Smooth muscle cell (in vitro differentiated cells): Measurements from ENCODE around the gene NRCAM. TPM values are rescaled to one million over a fixed set of nuclear protein-coding genes. Genes with fewer than 3 reads are reported as not detected.
"Not testable (repeated sequence)": the region's sequence is repeated elsewhere in the genome, so short reads cannot be mapped to it uniquely, and the experiment has no call there.

ENCODE experiments used
- DNase-seq: peaks from one replicate; lab custom pipeline; 2025; ENCODE audit not compliant: unreplicated experiment; lab: John Stamatoyannopoulos, UW
- H2AFZ ChIP-seq: fragments of 200-600 bp; sonication (generic); 2 replicates; pipeline ENCODE4 v1.6.0; 2016; ENCODE audit warnings: antibody characterized with exemption, low read depth, mild to moderate bottlenecking
- H3F3A ChIP-seq: fragments of 200-600 bp; sonication (generic); 2 replicates; pipeline ENCODE4 v1.6.0; 2017; ENCODE audit warnings: antibody characterized with exemption, low read depth
- H3K27ac ChIP-seq: fragments of 200-600 bp; sonication (generic); 2 replicates; pipeline ENCODE4 v1.5.1; 2016; ENCODE audit warnings: low read depth, mild to moderate bottlenecking
- H3K27me3 ChIP-seq: fragments of 200-600 bp; sonication (generic); 2 replicates; pipeline ENCODE4 v1.6.1; 2016; ENCODE audit warnings: low read depth, mild to moderate bottlenecking
- H3K36me3 ChIP-seq: fragments of 200-600 bp; sonication (generic); 2 replicates; pipeline ENCODE4 v1.5.1; 2016; ENCODE audit warnings: low read depth
- H3K4me1 ChIP-seq: fragments of 200-600 bp; sonication (generic); 2 replicates; pipeline ENCODE4 v1.5.1; 2016; ENCODE audit warnings: low read depth
- H3K4me2 ChIP-seq: fragments of 200-600 bp; sonication (generic); 2 replicates; pipeline ENCODE4 v1.6.0; 2016; ENCODE audit warnings: mild to moderate bottlenecking
- H3K4me3 ChIP-seq: fragments of 200-600 bp; sonication (generic); 2 replicates; pipeline ENCODE4 v1.5.1; 2016; ENCODE audit warnings: mild to moderate bottlenecking
- H3K79me2 ChIP-seq: fragments of 200-600 bp; sonication (generic); 2 replicates; pipeline ENCODE4 v1.6.0; 2016; ENCODE audit warnings: low read depth, mild to moderate bottlenecking
- H3K9ac ChIP-seq: fragments of 200-600 bp; sonication (generic); 2 replicates; pipeline ENCODE4 v1.6.0; 2016; ENCODE audit warnings: low read depth
- H3K9me3 ChIP-seq: fragments of 200-600 bp; sonication (generic); replicated peaks from 2 replicates; pipeline ENCODE4 v1.5.1; 2016; ENCODE audit warnings: low read depth
- H4K20me1 ChIP-seq: fragments of 200-600 bp; sonication (generic); 2 replicates; pipeline ENCODE4 v1.6.0; 2016; ENCODE audit warnings: low read depth
- WGBS: methylation state at CpG from one replicate; pipeline ENCODE4 v1.1.7; 2016; ENCODE audit warnings: low lambda C conversion rate; 5-methylcytosine and 5-hydroxymethylcytosine counted together
- polyA plus RNA-seq: library from polyadenylated mRNA; unstranded; fragments of >200 nt; fragmentation: Nextera tagmentation; extraction: Ambion mirVana; gene quantifications from 2 replicates; pipeline ENCODE4 v1.2.1, GENCODE V29; 2016
- total RNA-seq: library from RNA; depleted of rRNA; stranded (reverse); fragments of >200 nt; gene quantifications from 2 replicates; pipeline ENCODE4 v1.2.3, GENCODE V29; 2014
- TF ChIP-seq, protein P1 (sequence below): fragments of 200-600 bp; sonication (generic); IDR thresholded peaks from 2 replicates; pipeline ENCODE4 v1.5.1; 2017; ENCODE audit warnings: borderline replicate concordance, mild to moderate bottlenecking, antibody characterized with exemption; ENCODE audit not compliant: insufficient read depth, poor library complexity, severe bottlenecking

NRCAM gene
- total and polyA plus RNA-seq, 2 experiments from 2014 or later, result 0.49 TPM; not detected in 1

DNA sequence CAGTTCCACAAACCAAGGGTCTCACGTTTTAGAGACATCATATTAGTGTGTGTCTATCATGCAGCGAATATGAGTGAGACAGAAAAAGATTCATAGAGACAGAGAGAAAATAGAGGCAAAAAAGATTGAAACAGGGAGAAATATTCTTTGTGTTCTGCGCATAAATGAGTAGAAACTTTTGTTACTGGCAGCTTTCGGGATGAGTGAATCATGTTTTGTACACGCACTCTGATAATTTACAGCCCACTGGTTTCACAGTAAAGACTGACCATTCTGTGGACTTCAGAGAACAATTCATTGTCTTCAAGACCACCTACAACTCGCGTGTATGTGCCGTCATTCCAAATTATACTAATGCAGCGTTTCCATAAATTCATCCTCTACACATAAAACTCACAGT lies 60.2 kb downstream of the NRCAM start:
- TF ChIP-seq, protein P1, sequence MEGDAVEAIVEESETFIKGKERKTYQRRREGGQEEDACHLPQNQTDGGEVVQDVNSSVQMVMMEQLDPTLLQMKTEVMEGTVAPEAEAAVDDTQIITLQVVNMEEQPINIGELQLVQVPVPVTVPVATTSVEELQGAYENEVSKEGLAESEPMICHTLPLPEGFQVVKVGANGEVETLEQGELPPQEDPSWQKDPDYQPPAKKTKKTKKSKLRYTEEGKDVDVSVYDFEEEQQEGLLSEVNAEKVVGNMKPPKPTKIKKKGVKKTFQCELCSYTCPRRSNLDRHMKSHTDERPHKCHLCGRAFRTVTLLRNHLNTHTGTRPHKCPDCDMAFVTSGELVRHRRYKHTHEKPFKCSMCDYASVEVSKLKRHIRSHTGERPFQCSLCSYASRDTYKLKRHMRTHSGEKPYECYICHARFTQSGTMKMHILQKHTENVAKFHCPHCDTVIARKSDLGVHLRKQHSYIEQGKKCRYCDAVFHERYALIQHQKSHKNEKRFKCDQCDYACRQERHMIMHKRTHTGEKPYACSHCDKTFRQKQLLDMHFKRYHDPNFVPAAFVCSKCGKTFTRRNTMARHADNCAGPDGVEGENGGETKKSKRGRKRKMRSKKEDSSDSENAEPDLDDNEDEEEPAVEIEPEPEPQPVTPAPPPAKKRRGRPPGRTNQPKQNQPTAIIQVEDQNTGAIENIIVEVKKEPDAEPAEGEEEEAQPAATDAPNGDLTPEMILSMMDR, result no peak
- Histone ChIP-seq H2AFZ (no peak overlapping the region), H3K4me3 (no peak overlapping the region), H3K36me3 (no peaks in the 10 kb centered on the region), H3K27me3 (no peaks in the 10 kb centered on the region), H4K20me1 (no peaks in the 10 kb centered on the region), H3K79me2 (no peaks in the 10 kb centered on the region), H3K27ac (no peak overlapping the region), H3K9me3 (no peaks in the 10 kb centered on the region), H3K4me1 (no peaks in the 10 kb centered on the region), H3K4me2 (no peak overlapping the region), H3F3A (no peaks in the 10 kb centered on the region), H3K9ac (no peak overlapping the region)
- no peak for DNase-seq
- 95% methylated on average over 9 of the region's 9 CpGs for WGBS

DNA sequence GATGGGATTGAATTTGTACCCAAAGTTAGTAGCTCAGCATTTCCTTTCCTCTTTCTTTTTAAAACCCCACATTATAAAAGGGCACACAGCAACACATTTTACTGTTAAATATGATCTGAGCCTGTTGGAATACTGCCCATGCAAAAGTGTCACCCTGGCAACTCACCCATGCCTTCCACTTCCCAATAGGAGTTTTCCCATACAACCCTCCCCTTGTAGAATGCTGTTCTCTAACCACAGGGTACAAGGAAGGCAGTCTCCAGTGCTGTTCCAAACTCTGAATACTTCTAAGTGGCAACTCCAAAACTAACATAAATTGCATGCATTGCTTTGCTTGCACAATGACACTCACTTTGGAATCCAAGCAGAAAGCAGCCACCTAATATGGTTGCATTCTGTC lies 60.8 kb downstream of the NRCAM start:
- Histone ChIP-seq H3K4me3 (no peak overlapping the region), H3K36me3 (no peaks in the 10 kb centered on the region), H3K27me3 (no peaks in the 10 kb centered on the region), H3K9ac (no peak overlapping the region), H3K27ac (no peak overlapping the region), H2AFZ (no peak overlapping the region), H4K20me1 (no peaks in the 10 kb centered on the region), H3K9me3 (no peaks in the 10 kb centered on the region), H3K79me2 (no peaks in the 10 kb centered on the region), H3K4me2 (no peak overlapping the region), H3K4me1 (no peaks in the 10 kb centered on the region), H3F3A (no peaks in the 10 kb centered on the region)
- TF ChIP-seq, protein P1, result no peak
- DNase-seq, result no peak

DNA sequence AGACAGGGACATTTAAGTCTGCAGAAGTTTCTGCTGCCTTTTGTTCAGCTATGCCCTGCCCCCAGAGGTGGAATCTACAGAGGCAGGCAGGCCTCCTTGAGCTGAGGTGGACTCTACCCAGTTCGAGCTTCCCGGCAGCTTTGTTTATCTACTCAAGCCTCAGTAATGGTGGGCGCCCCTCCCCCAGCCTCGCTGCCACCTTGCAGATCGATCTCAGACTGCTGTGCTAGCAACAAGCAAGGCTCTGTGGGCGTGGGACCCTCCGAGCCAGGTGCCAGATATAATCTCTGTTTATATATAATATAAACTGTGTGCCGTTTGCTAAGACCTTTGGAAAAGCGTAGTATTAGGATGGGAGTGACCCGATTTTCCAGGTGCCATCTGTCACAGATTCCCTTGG lies 63.1 kb downstream of the NRCAM start:
- H3K79me2 ChIP-seq, H4K20me1 ChIP-seq, H3K4me1 ChIP-seq, H3K4me2 ChIP-seq, H3F3A ChIP-seq, H3K9me3 ChIP-seq, H3K27ac ChIP-seq, H3K9ac ChIP-seq, DNase-seq, H3K27me3 ChIP-seq, H2AFZ ChIP-seq, H3K4me3 ChIP-seq, H3K36me3 ChIP-seq: not testable (repeated sequence)
- 72% methylated on average over 10 of the region's 10 CpGs for WGBS

DNA sequence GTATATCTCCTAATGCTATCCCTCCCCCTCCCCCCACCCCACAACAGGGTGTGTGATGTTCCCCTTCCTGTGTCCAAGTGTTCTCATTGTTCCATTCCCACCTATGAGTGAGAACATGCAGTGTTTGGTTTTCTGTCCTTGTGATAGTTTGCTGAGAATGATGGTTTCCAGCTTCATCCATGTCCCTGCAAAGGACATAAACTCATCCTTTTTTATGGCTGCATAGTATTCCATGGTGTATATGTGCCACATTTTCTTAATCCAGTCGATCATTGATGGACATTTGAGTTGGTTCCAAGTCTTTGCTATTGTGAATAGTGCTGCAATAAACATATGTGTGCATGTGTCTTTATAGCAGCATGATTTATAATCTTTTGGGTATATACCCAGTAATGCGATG lies 68.5 kb downstream of the NRCAM start:
- not testable (repeated sequence) for H3K27me3 ChIP-seq, H3K9ac ChIP-seq, H3K4me3 ChIP-seq, H2AFZ ChIP-seq, H3K4me1 ChIP-seq, H3K27ac ChIP-seq, H3K36me3 ChIP-seq, H3F3A ChIP-seq, H4K20me1 ChIP-seq, H3K9me3 ChIP-seq, H3K4me2 ChIP-seq, H3K79me2 ChIP-seq, DNase-seq
- WGBS, result 88% methylated on average over 2 of the region's 2 CpGs

DNA sequence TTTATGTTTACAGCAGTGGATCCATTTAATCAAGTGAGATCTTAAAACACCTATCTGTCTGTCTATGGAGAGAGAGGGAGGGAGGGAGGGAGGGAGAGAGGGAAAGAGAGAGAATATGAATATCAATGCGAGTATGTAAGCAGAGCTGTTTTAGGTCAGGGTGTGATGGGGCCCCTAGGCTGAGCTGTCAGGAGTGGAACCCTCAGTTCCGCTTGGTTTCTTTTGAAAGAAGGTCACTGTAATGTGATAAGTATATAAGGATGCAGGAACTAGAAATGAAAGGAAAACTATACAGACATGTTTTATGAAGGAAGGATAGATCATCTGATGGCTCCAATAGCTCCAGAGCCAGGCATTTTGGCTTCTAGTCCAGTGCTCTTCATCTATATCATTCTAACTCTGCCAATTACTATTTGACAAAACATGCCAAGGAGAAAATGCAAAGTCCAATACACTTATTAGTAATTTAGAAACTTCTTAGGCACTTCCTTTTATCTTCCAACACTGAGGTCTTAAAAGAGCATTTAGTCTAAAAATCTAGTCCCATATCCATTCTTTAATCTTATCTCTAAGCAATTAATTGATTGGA lies 70.3 kb downstream of the NRCAM start:
- Histone ChIP-seq H3K4me3 (no peak overlapping the region), H2AFZ (no peak overlapping the region), H3K36me3 (no peaks in the 10 kb centered on the region), H3K9ac (no peak overlapping the region), H3K27ac (no peak overlapping the region), H3K4me1 (no peaks in the 10 kb centered on the region), H3K4me2 (no peak overlapping the region), H3K79me2 (no peaks in the 10 kb centered on the region), H3K9me3 (no peaks in the 10 kb centered on the region), H4K20me1 (no peaks in the 10 kb centered on the region), H3K27me3 (no peaks in the 10 kb centered on the region), H3F3A (no peaks in the 10 kb centered on the region)
- WGBS, result 78% methylated on average over 2 of the region's 2 CpGs
- DNase-seq, result no peak
- TF ChIP-seq, protein P1, result no peak
